Astrocyte (in vitro differentiated cells and primary cell): ENCODE measurements around the gene NFATC3. TPM values are rescaled to one million over a fixed set of nuclear protein-coding genes. Genes with fewer than 3 reads are reported as not detected.

Experiments
- DNase-seq: peaks from one replicate; pipeline ENCODE4 v3.0.0-alpha.2; 2010; ENCODE audit warnings: low read depth
- FAIRE-seq: peaks from 2 replicates; lab custom pipeline; 2011; peaks lifted over from hg19 to GRCh38; lab: Jason Lieb, UNC
- H2AFZ ChIP-seq: 2 replicates; pipeline ENCODE4 v1.6.0; 2012; ENCODE audit warnings: low read depth, low read length, inconsistent platforms
- H3K27ac ChIP-seq: 2 replicates; pipeline ENCODE4 v1.5.1; 2011; ENCODE audit warnings: low read depth, low read length, inconsistent platforms
- H3K27me3 ChIP-seq: 2 replicates; pipeline ENCODE4 v1.6.0; 2011; ENCODE audit warnings: low read length, inconsistent platforms; ENCODE audit not compliant: insufficient read depth
- H3K36me3 ChIP-seq: 2 replicates; pipeline ENCODE4 v1.5.1; 2011; ENCODE audit warnings: low read length, inconsistent platforms; ENCODE audit not compliant: insufficient read depth
- H3K4me1 ChIP-seq: 2 replicates; pipeline ENCODE4 v1.5.1; 2011; ENCODE audit warnings: low read length, inconsistent platforms; ENCODE audit not compliant: insufficient read depth
- H3K4me2 ChIP-seq: 2 replicates; pipeline ENCODE4 v1.6.0; 2012; ENCODE audit warnings: low read length, inconsistent platforms
- H3K4me3 ChIP-seq: 2 replicates; pipeline ENCODE4 v1.5.1; 2011; ENCODE audit warnings: low read depth, mild to moderate bottlenecking, low read length, inconsistent platforms; ENCODE audit not compliant: insufficient read depth
- H3K79me2 ChIP-seq: 2 replicates; pipeline ENCODE4 v1.6.0; 2012; ENCODE audit warnings: mild to moderate bottlenecking, low read length, inconsistent platforms; ENCODE audit not compliant: insufficient read depth
- H3K9ac ChIP-seq: 2 replicates; pipeline ENCODE4 v1.6.0; 2012; ENCODE audit warnings: mild to moderate bottlenecking, low read length, inconsistent platforms
- H3K9me3 ChIP-seq: 2 replicates; pipeline ENCODE4 v1.5.1; 2012; ENCODE audit warnings: low read depth, mild to moderate bottlenecking, low read length, inconsistent platforms; ENCODE audit not compliant: insufficient read depth
- H4K20me1 ChIP-seq: 2 replicates; pipeline ENCODE4 v1.6.0; 2012; ENCODE audit warnings: low read length, inconsistent platforms; ENCODE audit not compliant: insufficient read depth
- H3K27ac Mint-ChIP-seq: one replicate; pipeline ENCODE4 v1.8.0; 2021; ENCODE audit warnings: mild to moderate bottlenecking, mixed read lengths; ENCODE audit not compliant: unreplicated experiment
- H3K27me3 Mint-ChIP-seq: one replicate; pipeline ENCODE4 v1.8.0; 2021; ENCODE audit warnings: low read depth, mixed read lengths; ENCODE audit not compliant: unreplicated experiment
- H3K36me3 Mint-ChIP-seq: one replicate; pipeline ENCODE4 v1.8.0; 2021; ENCODE audit warnings: low read depth, mixed read lengths; ENCODE audit not compliant: unreplicated experiment
- H3K4me1 Mint-ChIP-seq: one replicate; pipeline ENCODE4 v1.8.0; 2021; ENCODE audit warnings: low read depth, mixed read lengths; ENCODE audit not compliant: unreplicated experiment
- H3K4me3 Mint-ChIP-seq: one replicate; pipeline ENCODE4 v1.8.0; 2021; ENCODE audit warnings: mild to moderate bottlenecking, moderate library complexity, mixed read lengths; ENCODE audit not compliant: unreplicated experiment
- H3K9me3 Mint-ChIP-seq: one replicate; pipeline ENCODE4 v1.8.0; 2021; ENCODE audit warnings: mild to moderate bottlenecking, mixed read lengths; ENCODE audit not compliant: unreplicated experiment
- CTCF ChIP-seq: IDR thresholded peaks from 2 replicates; pipeline ENCODE4 v1.5.1; 2011; ENCODE audit warnings: low read depth, mild to moderate bottlenecking, inconsistent platforms, low read length, moderate library complexity; ENCODE audit not compliant: insufficient read depth
- EZH2 ChIP-seq: IDR thresholded peaks from 2 replicates; pipeline ENCODE4 v1.6.1; 2012; ENCODE audit warnings: mild to moderate bottlenecking, low read length, inconsistent platforms; ENCODE audit not compliant: insufficient read depth
- total RNA-seq: library from RNA; stranded (reverse); gene quantifications from 2 replicates; pipeline ENCODE4 v1.2.1, GENCODE V29; 2021

NFATC3 gene
- total RNA-seq, 1 donor from 2014 or later: 34.0 TPM

DNA sequence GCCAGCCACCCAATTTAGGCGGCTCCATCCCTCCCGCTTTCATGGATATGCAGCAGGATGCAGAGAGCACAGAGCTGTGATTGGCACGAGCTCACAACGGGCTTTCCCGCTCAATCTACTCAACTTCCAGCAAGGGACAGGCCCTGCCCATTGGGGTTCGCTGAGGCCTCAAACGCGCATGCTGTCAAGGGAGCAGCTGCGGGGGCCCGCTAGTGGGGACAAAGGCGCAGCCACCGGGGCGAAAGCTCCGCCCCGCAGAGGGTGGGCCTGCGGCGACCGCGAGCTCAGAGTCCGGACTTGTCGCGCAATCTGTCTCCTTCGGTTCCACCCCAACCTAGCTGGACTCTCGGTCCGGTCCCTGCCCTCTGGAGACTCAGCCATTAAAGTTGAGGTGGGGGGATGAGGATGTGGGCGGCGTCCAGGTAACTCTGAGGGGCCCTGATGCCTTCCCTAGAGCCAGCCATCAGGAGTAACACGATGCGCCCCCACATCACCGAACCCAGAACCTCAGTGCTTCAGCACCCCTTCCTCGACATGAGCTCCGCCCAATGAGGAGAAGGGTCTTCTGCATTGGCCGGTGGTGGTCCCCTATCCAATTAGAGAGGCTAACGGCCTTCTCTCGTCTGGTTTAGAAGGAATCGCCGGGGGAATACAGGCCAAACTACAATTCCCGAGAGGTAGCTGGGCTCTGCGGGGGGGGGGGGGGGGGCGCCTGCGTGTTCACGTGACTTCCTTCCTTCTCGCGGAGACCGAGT lies 489 bp upstream of the NFATC3 start:
- H4K20me1 ChIP-seq: peaks cover 20% of the 10 kb centered on the region
- H3K27me3 ChIP-seq: no peaks in the 10 kb centered on the region
- H3K27ac Mint-ChIP-seq: peak overlapping the region; percentile 79
- peak overlapping the region; percentile 87 for H3K27ac ChIP-seq
- peak overlapping the region; percentile 98 for H2AFZ ChIP-seq
- no peaks in the 10 kb centered on the region for H3K27me3 Mint-ChIP-seq
- H3K9me3 ChIP-seq: no peaks in the 10 kb centered on the region
- peak overlapping the region; percentile 69 for H3K4me3 ChIP-seq
- peaks cover 10% of the 10 kb centered on the region for H3K4me1 Mint-ChIP-seq
- H3K79me2 ChIP-seq: peaks cover 40% of the 10 kb centered on the region
- H3K36me3 ChIP-seq: no peaks in the 10 kb centered on the region
- FAIRE-seq: no peak
- H3K9me3 Mint-ChIP-seq: no peaks in the 10 kb centered on the region
- peak overlapping the region; percentile 92 for H3K9ac ChIP-seq
- TF ChIP-seq CTCF (no peak), EZH2 (no peak)
- peaks cover 13% of the 10 kb centered on the region for H3K4me1 ChIP-seq
- peaks cover 2% of the 10 kb centered on the region for H3K36me3 Mint-ChIP-seq
- peak overlapping the region; percentile 79 for H3K4me3 Mint-ChIP-seq
- DNase-seq: peak; percentile 85
- peak overlapping the region; percentile 98 for H3K4me2 ChIP-seq

- Histone ChIP-seq H3K27me3 (no peaks in the 10 kb centered on the region), H3K27ac (peak overlapping the region; percentile 76), H3K9ac (peak overlapping the region; percentile 89), H4K20me1 (peaks cover 20% of the 10 kb centered on the region), H3K4me1 (peaks cover 14% of the 10 kb centered on the region), H3K36me3 (no peaks in the 10 kb centered on the region), H2AFZ (peak overlapping the region; percentile 79), H3K79me2 (peaks cover 57% of the 10 kb centered on the region), H3K4me3 (peak overlapping the region; percentile 87), H3K4me2 (peak overlapping the region; percentile 88), H3K9me3 (no peaks in the 10 kb centered on the region)
- peak overlapping the region; percentile 99 for H3K4me3 Mint-ChIP-seq
- DNase-seq: peak; percentile 47
- FAIRE-seq: peak; percentile 66
- H3K36me3 Mint-ChIP-seq: no peaks in the 10 kb centered on the region
- H3K27me3 Mint-ChIP-seq: no peaks in the 10 kb centered on the region
- no peak overlapping the region for H3K27ac Mint-ChIP-seq
- no peaks in the 10 kb centered on the region for H3K9me3 Mint-ChIP-seq
- peaks cover 19% of the 10 kb centered on the region for H3K4me1 Mint-ChIP-seq
- TF ChIP-seq EZH2: no peak
- TF ChIP-seq CTCF: no peak
Measured at GRCh38 chr16:68086336-68086841, 1.2 kb downstream of the NFATC3 start.

DNA sequence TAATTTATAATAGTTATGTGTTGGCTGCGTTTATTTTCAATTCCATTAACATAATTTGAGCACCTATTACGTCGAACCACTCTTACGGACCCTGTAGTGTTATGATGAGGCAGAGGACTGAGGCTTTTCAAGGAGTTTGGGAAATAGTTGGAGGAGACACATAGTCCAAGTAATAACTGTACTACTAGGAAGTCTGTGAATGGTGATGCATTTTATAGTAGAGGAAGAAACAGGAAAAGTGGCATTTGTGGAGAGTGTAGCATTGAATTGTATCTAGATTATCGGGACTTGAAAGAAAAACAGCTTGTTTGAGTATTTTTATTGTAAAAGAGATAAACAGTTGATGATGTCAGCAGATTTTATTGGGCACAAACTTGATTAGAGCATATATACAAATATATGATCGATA lies 1.7 kb downstream of the NFATC3 start:
- peaks cover 18% of the 10 kb centered on the region for H3K4me1 ChIP-seq
- no peak overlapping the region for H3K27ac ChIP-seq
- H3K4me2 ChIP-seq: peak overlapping the region; percentile 88
- Mint-ChIP-seq H3K4me3 (peak overlapping the region; percentile 99), H3K36me3 (no peaks in the 10 kb centered on the region), H3K27ac (peak overlapping the region; percentile 16), H3K9me3 (no peaks in the 10 kb centered on the region), H3K27me3 (no peaks in the 10 kb centered on the region), H3K4me1 (peaks cover 24% of the 10 kb centered on the region)
- no peak overlapping the region for H2AFZ ChIP-seq
- H3K79me2 ChIP-seq: peaks cover 61% of the 10 kb centered on the region
- peak overlapping the region; percentile 89 for H3K9ac ChIP-seq
- DNase-seq: no peak
- H3K4me3 ChIP-seq: peak overlapping the region; percentile 87
- no peaks in the 10 kb centered on the region for H3K36me3 ChIP-seq
- TF ChIP-seq EZH2: no peak
- no peak for TF ChIP-seq CTCF
- no peaks in the 10 kb centered on the region for H3K27me3 ChIP-seq
- H4K20me1 ChIP-seq: peaks cover 25% of the 10 kb centered on the region
- FAIRE-seq: no peak
- no peaks in the 10 kb centered on the region for H3K9me3 ChIP-seq
